Astrocyte (in vitro differentiated cells and primary cell): Measurements from ENCODE around the gene RANBP1.

Experiments used
- EZH2 ChIP-seq: IDR thresholded peaks from 2 replicates; pipeline ENCODE4 v1.6.1; 2012; ENCODE audit warnings: mild to moderate bottlenecking, low read length, inconsistent platforms; ENCODE audit not compliant: insufficient read depth
- TF ChIP-seq, protein P1 (sequence below): IDR thresholded peaks from 2 replicates; pipeline ENCODE4 v1.5.1; 2011; ENCODE audit warnings: low read depth, mild to moderate bottlenecking, inconsistent platforms, low read length, moderate library complexity; ENCODE audit not compliant: insufficient read depth

DNA sequence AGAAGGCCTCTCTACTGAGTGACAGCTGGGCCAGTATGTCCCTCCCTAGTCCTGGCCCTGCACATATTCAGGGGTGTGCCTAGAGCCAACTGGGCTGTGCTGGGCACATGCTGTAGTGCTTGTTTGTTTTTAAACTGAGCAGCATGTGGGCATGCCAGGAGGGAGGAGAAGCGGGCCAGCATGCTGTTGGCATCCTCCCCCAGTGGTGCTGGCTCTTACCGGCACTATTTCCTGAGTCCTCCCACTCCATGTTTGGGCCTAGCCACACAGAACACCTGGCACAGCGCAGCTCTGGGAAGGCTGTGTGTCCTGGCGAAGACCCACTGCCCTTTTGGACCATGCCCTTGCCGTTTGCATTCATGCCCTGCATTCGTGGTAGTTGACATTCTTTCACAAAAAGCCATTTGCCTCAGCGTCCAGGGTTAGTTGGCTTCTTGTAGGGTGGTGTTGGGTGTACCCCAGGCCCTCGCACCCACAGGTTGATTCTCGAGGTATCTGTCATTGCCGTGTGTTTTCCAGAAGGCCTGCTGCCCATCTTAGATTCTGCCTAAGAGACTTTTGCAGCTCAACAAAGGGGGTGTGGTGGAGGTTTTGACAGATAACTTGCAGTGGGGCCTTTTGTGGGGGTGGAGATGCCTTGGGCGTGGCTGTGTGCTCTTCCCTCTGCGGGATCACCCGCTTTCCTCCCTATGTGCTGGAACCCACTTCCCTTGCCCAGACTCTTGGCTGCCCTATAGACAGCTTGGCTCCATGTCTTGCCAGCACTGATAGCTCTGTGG lies 22.3 kb upstream of the RANBP1 start:
- TF ChIP-seq, protein P1, sequence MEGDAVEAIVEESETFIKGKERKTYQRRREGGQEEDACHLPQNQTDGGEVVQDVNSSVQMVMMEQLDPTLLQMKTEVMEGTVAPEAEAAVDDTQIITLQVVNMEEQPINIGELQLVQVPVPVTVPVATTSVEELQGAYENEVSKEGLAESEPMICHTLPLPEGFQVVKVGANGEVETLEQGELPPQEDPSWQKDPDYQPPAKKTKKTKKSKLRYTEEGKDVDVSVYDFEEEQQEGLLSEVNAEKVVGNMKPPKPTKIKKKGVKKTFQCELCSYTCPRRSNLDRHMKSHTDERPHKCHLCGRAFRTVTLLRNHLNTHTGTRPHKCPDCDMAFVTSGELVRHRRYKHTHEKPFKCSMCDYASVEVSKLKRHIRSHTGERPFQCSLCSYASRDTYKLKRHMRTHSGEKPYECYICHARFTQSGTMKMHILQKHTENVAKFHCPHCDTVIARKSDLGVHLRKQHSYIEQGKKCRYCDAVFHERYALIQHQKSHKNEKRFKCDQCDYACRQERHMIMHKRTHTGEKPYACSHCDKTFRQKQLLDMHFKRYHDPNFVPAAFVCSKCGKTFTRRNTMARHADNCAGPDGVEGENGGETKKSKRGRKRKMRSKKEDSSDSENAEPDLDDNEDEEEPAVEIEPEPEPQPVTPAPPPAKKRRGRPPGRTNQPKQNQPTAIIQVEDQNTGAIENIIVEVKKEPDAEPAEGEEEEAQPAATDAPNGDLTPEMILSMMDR = no peak
- no peak for TF ChIP-seq EZH2
